ENCODE results near the gene MPP1.
A peak's percentile ranks its signal among the peaks of the same experiment; 100 is the strongest.

The MPP1 gene

DNA sequence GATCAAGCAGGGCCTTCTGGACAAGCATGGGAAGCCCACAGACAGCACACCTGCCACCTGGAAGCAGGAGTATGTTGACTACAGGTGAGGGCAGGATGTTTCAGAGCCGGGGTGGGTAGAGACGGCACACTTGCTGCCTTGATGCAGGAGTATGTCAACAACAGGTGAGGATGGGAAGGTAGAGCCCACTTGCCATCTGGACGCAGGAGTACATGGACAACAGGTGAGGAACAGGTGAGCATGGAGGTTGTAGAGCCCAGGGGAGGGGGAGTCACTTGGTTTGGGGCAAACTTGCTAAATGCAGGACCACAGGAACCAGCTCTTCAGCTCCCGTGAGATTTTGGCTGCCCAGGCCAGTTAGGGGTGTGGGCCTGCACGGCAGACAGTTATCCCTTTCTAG lies 30.7 kb downstream of the MPP1 start:
- no peak for DNase-seq

DNA sequence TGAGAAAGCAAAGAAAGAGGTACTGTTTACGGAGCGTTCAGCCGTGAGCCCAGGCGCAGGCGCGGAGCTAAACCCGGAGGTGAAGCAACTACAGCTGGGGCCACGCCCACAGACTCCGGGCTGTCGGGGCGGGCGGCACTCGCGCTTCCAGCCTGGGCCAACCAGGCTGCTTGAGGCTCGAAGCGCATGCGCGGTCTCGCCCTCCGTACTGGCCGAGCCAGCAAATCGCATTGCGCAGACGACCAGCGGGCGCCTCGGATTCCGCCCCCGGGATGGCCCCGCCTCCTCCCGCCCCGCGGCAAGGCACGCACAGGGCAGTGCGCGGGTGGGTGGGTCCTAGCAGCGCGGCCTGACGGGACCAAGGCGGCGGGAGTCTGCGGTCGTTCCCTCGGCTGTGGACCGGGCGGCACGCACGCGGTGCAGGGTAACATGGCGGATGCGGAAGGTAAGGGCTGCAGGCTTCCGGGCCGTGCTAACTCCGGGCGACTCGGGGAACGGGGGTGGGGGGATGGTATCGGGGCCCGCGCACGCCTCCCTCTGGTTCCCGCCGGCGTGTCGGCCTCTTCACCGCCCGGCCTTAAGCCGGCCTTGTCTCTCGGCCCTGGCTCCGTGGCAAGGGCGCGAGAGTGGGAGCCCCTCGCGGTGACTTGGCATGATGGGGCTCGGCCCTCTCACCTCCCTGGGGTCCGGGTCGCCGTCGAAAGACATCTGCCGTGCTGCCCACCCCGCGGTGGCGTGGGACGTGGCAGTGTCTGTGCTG lies 42.6 kb downstream of the MPP1 start, which contains the start of gene DKC1:
Gene DKC1 (plus strand): TSS at position 328 of the 760 bp plus-strand sequence. CDS start 102 bp downstream, at position 430.
- peak; percentile 93 to 96 for DNase-seq

- DNase-seq: no peak
Observed at GRCh38 chrX:154761977-154762536, 43.2 kb downstream of the MPP1 start.

- DNase-seq: no peak
Observed at GRCh38 chrX:154758696-154759095, 46.6 kb downstream of the MPP1 start.

DNA sequence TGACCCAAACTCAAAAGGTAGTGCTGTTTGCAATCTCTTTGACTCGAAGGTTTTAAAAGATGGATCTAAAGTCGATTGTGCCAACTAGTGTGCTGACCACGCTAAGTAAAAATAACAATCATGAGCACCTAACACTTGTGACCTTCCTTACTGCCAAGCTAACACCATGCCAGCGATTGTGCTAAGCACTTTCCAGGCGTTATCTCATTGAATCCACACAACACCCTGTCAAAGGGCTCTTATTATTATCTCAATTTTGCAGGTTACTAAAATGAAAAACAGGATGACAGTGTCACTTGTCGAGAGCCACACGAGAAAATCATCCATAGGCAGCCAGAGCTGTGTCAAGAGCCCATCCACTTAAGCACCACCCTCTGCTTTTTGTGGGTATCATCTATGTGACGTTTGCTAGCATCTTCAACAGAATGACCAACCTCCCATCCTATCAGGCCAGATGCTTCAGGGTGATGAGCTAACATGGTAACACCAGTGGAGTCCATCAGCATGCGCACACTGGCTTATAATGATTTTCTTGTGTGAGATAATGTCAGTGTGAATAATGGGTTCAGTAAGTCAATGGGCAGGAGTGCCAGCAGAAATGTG lies 53.5 kb downstream of the MPP1 start:
- no peak for DNase-seq

GRCh38 chrX:154751203-154751668 lies 54.0 kb downstream of the MPP1 start:
- DNase-seq: no peak

DNA sequence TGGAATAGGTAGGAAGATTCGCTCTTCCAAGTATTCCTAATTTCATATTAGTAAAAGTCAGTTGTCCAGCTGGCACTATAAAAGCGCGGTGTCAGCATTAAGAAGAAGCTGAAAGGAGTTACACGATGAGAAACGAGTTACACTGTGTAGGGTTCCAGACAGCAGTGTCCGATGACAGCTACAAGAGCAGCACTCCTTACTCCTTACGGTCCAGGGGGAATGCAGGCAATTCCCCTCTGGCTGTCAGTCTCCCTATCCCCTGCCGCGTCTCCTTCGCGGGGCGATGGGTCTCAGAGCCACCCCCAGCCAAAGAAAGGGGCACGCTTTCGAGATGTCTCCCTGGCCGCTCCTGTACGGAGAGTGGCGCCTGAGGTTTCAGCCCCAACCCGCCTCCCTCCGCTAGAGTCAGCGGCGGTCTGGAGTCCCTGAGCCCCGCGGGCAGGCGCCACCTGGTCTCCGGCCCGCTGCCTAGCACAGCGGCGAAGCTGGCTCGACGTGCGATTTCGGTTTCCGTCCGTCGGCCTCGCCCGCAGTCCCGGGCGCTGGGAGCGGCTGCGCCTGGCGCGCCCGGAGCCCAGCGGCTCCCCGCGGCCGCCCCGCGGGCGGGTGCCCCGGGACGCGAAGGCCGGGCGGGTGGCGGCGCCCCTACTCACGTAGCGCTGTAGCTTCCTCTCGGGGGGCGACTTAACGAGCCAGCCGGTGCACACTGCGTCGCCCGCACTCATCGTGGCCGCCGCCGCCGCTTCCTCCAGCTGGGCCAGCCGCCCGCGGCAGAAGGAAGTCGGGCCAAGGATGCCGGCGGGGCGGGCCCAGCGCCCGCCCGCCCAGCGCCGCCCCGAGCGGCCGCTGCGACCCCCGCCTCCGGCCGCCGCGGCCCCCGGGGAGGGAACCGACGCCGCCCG lies 54.7 kb downstream of the MPP1 start, which contains the start of gene GAB3:
Gene GAB3 (minus strand): TSS at position 777 of the 902 bp plus-strand sequence. CDS start 52 bp downstream, at position 725.
- DNase-seq: peak; percentile 50 to 60

- no peak for DNase-seq
Observed at GRCh38 chrX:154749856-154750255, 55.4 kb downstream of the MPP1 start.

GRCh38 chrX:154748712-154749339 lies 56.5 kb downstream of the MPP1 start:
- peak; percentile 48 to 49 for DNase-seq

DNA sequence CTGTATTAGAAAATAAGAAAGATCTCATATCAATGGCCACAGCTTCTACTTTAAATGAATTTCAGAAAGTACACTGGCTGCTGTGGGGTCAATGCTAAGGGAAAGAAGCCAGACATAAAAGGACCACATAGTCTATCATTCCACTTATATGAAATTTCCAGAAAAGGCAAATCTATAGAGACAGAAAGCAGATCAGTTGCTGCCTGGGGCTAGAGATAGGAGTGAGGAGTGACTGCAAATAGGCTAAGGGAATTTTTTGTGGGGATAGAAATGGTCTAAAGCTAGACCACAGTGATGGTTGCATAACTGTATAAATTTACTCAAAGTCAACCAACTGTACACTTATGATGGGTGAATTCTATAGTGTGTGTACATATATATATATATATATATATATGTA lies 62.7 kb downstream of the MPP1 start:
- DNase-seq: no peak

GRCh38 chrX:154739952-154740465 lies 65.3 kb downstream of the MPP1 start:
- DNase-seq: no peak

- no peak for DNase-seq
Observed at GRCh38 chrX:154738011-154738738, 67.1 kb downstream of the MPP1 start.

DNA sequence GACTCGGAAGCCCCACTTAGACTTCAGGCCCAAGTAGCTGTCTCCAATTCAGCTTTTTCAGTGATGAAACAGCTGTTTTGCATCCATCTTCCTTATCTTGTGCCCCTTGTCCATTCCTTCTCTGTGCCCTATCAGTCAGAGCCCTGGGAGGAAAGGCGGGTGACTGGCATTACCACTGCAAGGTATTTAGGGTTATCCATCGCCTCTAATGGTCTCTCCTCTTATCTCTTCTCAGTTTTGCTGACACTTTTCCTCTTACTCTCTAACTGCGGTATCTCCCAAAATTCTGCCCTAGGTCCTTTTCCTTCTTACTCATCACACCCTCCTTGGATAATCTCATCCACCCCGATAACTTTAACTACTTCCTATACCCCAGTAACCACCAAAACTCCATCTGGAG lies 68.1 kb downstream of the MPP1 start:
- DNase-seq: no peak

GRCh38 chrX:154735695-154736393 lies 69.4 kb downstream of the MPP1 start:
- DNase-seq: no peak

DNA sequence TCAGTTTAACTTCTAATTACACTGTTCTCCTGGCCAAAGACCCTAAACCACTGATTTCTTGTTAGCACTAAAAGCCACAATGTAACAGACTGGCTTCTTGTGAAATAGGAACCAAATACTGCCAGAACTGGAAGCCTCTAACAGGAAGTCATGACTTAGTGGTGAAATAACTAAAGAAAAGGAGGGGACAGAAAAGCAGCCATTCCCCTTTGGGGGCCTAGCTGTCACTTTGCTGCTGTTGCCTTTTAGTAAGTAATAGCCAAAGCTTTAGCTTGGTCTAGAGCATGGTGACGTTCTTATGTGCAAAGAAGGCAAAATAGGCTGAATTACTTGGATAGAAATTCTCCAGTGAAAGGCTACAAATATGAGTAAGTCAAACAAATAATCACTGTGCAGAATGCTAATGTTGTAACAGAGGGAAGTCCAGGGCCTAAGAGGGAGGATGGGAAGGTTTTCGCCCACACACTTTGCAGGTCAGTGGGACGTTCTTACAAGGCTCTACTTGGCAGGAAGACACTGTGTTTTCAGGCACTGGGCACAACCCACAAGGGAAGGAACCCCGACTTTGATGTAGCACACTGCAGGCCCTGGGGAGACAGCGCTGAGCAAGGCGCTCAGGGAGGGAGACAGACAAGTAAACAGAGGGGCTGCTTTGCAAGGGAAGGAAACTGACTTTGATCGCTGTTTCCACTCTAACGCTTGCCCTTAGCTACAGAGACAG lies 71.1 kb downstream of the MPP1 start:
- DNase-seq: peak in 1 of 2 experiments; percentile 31

DNA sequence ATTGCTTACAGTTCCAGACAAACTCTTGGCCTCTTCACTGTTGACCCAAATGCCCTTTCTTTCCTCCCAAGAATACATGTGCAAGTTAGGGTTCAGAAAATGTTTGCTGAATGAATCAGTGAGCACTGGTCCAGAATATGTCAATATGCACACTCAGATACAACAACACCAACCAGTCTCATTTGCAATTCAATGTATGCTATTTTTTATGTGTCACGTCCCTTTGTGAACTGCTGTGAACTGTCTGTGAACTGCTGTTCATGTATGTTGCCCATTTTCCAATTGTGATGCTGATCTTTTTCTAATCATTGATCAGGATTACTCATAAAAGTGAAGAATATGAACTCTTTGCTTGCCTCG lies 72.2 kb downstream of the MPP1 start:
- DNase-seq: no peak

GRCh38 chrX:154732421-154733065 lies 72.7 kb downstream of the MPP1 start:
- DNase-seq: no peak

GRCh38 chrX:154731881-154732280 lies 73.4 kb downstream of the MPP1 start:
- no peak for DNase-seq

- DNase-seq: no peak
Observed at GRCh38 chrX:154731184-154731583, 74.1 kb downstream of the MPP1 start.
